ENCODE measurements around the gene ODF2.

DNA sequence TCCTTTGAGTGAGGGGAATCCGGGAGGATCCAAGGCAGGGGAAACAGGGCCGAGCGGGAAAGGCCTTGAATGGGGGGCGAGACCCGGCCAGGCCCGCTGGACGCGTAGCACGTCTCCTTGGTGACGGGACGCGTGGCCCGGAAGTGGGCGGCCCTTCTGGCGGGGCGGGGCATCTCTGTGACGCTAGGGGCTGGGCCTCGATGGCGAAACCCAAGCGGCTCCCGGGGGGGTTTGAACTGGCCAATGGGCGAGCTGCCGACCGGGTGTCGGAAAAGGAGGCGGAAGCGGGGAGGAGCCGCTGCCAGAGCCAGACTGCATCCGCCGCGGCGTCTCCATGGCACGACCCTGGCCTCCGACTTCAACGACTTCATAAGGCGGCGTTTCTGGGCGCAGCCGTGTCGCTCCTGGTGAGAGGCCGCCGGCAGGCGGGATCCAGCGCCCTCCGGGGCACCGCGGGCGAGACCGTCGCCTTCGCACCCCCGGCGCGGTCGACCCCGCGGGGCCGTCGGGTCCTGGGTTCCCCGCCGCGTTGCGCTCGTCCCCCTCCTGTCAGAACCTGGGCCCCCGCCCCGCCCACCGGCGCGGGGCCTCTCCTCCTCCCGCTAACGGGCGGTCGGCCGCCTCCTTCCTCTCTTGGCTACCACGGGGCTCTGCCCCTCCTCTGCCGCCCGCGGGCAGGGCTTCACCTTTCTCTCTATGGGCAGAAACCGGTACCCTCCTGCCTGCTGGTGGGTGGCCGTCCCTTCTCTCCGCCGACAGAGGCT is at the start of gene ODF2:
- TF ChIP-seq EZH2 (IDR thresholded peaks at IDR 0.05) = no peak
- peak; percentile 78; the same call in 1 of the 2 replicates for TF ChIP-seq POLR2AphosphoS5 (IDR thresholded peaks at IDR 0.05; ENCODE audit: borderline replicate concordance, low read depth, low read length)
